OCI-LY7 (cell line): ENCODE results near the gene BICC1.

Source experiments
- CTCF ChIP-seq: fragments of 200-600 bp; sonication (generic); conservative IDR thresholded peaks from 2 replicates; pipeline ENCODE4 v1.5.1; 2014; ENCODE audit warnings: mild to moderate bottlenecking, antibody characterized with exemption, low read length, moderate library complexity, mixed read lengths
- EZH2phosphoT487 ChIP-seq: fragments of 200-600 bp; sonication (generic); IDR thresholded peaks from 2 replicates; pipeline ENCODE4 v1.6.1; 2018; ENCODE audit warnings: low read depth, borderline replicate concordance, mild to moderate bottlenecking, mixed run types, antibody characterized with exemption, low read length, moderate library complexity, mixed read lengths

GRCh38 chr10:58752665-58753064, 240.0 kb downstream of the BICC1 start:
- no peak for TF ChIP-seq CTCF
- TF ChIP-seq EZH2phosphoT487, result no peak
